Measurements from ENCODE around the gene UBE2R2. TPM values are rescaled to one million over a fixed set of nuclear protein-coding genes. Genes with fewer than 3 reads are reported as not detected.
"Not testable (repeated sequence)": the region's sequence is repeated elsewhere in the genome, so short reads cannot be mapped to it uniquely, and the experiment has no call there.

Gene UBE2R2
- total and polyA plus RNA-seq, 4 donors = 16.2 to 29.5 (median 27.4) TPM

DNA sequence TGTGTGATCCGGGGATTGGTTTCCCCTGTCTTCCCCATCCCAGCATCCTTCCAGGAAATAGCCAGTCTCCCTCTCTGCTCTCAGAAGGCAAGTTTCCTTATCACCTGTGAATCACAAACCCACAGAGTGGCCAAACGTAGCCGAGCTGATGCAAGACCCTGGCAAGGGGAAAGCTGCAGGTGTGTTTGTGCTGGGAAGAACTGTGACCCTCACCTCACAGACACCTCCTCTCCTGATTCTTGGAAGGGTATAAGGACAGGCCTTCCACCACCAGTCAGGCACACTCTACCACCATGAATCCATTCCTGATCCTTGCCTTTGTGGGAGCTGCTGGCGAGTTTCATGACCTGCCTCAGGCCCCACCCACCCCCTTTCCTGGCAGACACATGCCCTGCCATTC, 21.7 kb upstream of the UBE2R2 start, which contains the start of gene PRSS3:
PRSS3 (plus strand) TSS at position 281 of the 400 bp plus-strand sequence; CDS start at position 294, 13 bp downstream.
- no peaks in the 10 kb centered on the region for H3K36me3 ChIP-seq (ENCODE audit: control insufficient read depth in 4 of 4, insufficient read depth in 4 of 4, low read length in 4 of 4)
- H3K27ac ChIP-seq (ENCODE audit: low read depth in 1 of 2, low read length in 1 of 2) = peak within 1 kb of the TSS in 1 of 2 donors; percentile 26
- H3K27me3 ChIP-seq (ENCODE audit: control insufficient read depth in 3 of 3, insufficient read depth in 3 of 3, low read length in 2 of 3) = no peaks in the 10 kb centered on the region
- DNase-seq = no peak
- peaks cover 0 to 5% (median 0%) of the 10 kb centered on the region in 4 donors for H3K9me3 ChIP-seq (ENCODE audit: control insufficient read depth in 4 of 4, insufficient read depth in 3 of 4, low read length in 3 of 4)
- TF ChIP-seq CTCF (IDR thresholded peaks at IDR 0.05; ENCODE audit: control extremely low read depth, extremely low read depth) = no peak
- no peak within 1 kb of the TSS for H3K4me3 ChIP-seq
- peaks cover 0 to 3% (median 0%) of the 10 kb centered on the region in 5 donors for H3K4me1 ChIP-seq (ENCODE audit: control insufficient read depth in 5 of 5, insufficient read depth in 5 of 5, low read length in 5 of 5)
- 58 to 77% methylated on average over 4 of the region's 4 CpGs for WGBS, 2 donors
- ATAC-seq (ENCODE audit: insufficient read depth, low FRiP score) = no peak
- peak within 1 kb of the TSS in 1 of 2 donors; percentile 11 for H3K9ac ChIP-seq (ENCODE audit: insufficient read depth in 1 of 2, low read length in 2 of 2)

GRCh38 chr9:33795819-33796218, 21.1 kb upstream of the UBE2R2 start:
- Histone ChIP-seq H3K36me3 (ENCODE audit: control insufficient read depth in 4 of 4, insufficient read depth in 4 of 4, low read length in 4 of 4) (no peaks in the 10 kb centered on the region), H3K27me3 (ENCODE audit: control insufficient read depth in 3 of 3, insufficient read depth in 3 of 3, low read length in 2 of 3) (no peaks in the 10 kb centered on the region), H3K9ac (ENCODE audit: insufficient read depth in 1 of 2, low read length in 2 of 2) (peak overlapping the region in 1 of 2 donors; percentile 11), H3K9me3 (ENCODE audit: control insufficient read depth in 4 of 4, insufficient read depth in 3 of 4, low read length in 3 of 4) (peaks cover 0 to 5% (median 0%) of the 10 kb centered on the region in 4 donors), H3K4me3 (no peak overlapping the region), H3K4me1 (ENCODE audit: control insufficient read depth in 5 of 5, insufficient read depth in 5 of 5, low read length in 5 of 5) (peaks cover 0 to 3% (median 0%) of the 10 kb centered on the region in 5 donors), H3K27ac (ENCODE audit: low read depth in 1 of 2, low read length in 1 of 2) (peak overlapping the region in 1 of 2 donors; percentile 26)
- ATAC-seq (ENCODE audit: insufficient read depth, low FRiP score) (peak; percentile 22), DNase-seq (no peak)
- 56 to 69% methylated on average over 4 of the region's 4 CpGs for WGBS, 2 donors
- no peak for TF ChIP-seq CTCF (IDR thresholded peaks at IDR 0.05; ENCODE audit: control extremely low read depth, extremely low read depth)

- H3K9me3 ChIP-seq (ENCODE audit: control insufficient read depth in 4 of 4, insufficient read depth in 3 of 4, low read length in 3 of 4); H3K36me3 ChIP-seq (ENCODE audit: control insufficient read depth in 4 of 4, insufficient read depth in 4 of 4, low read length in 4 of 4); DNase-seq; H3K9ac ChIP-seq (ENCODE audit: insufficient read depth in 1 of 2, low read length in 2 of 2); H3K27ac ChIP-seq (ENCODE audit: low read depth in 1 of 2, low read length in 1 of 2); H3K4me1 ChIP-seq (ENCODE audit: control insufficient read depth in 5 of 5, insufficient read depth in 5 of 5, low read length in 5 of 5); H3K27me3 ChIP-seq (ENCODE audit: control insufficient read depth in 3 of 3, insufficient read depth in 3 of 3, low read length in 2 of 3); ATAC-seq (ENCODE audit: insufficient read depth, low FRiP score); H3K4me3 ChIP-seq: not testable (repeated sequence)
- WGBS, 2 donors = 68 to 80% methylated on average over 5 of the region's 5 CpGs
Measured at GRCh38 chr9:33796679-33797078, 20.3 kb upstream of the UBE2R2 start.

- ATAC-seq (ENCODE audit: insufficient read depth, low FRiP score) (no peak), DNase-seq (no peak)
- Histone ChIP-seq H3K27me3 (ENCODE audit: control insufficient read depth in 3 of 3, insufficient read depth in 3 of 3, low read length in 2 of 3) (no peaks in the 10 kb centered on the region), H3K4me3 (no peak overlapping the region), H3K27ac (ENCODE audit: low read depth in 1 of 2, low read length in 1 of 2) (no peak overlapping the region), H3K36me3 (ENCODE audit: control insufficient read depth in 4 of 4, insufficient read depth in 4 of 4, low read length in 4 of 4) (no peaks in the 10 kb centered on the region), H3K9me3 (ENCODE audit: control insufficient read depth in 4 of 4, insufficient read depth in 3 of 4, low read length in 3 of 4) (peaks cover 0 to 5% (median 0%) of the 10 kb centered on the region in 4 donors), H3K4me1 (ENCODE audit: control insufficient read depth in 5 of 5, insufficient read depth in 5 of 5, low read length in 5 of 5) (peaks cover 0 to 3% (median 0%) of the 10 kb centered on the region in 5 donors), H3K9ac (ENCODE audit: insufficient read depth in 1 of 2, low read length in 2 of 2) (no peak overlapping the region)
- no peak for TF ChIP-seq CTCF (IDR thresholded peaks at IDR 0.05; ENCODE audit: control extremely low read depth, extremely low read depth)
- WGBS, 2 donors = 76 to 77% methylated on average over 8 of the region's 8 CpGs
Measured at GRCh38 chr9:33797837-33798236, 19.1 kb upstream of the UBE2R2 start.

All from lung (tissue), 12 donors.